Measurements from ENCODE around the gene BLOC1S3.

Gene BLOC1S3

DNA sequence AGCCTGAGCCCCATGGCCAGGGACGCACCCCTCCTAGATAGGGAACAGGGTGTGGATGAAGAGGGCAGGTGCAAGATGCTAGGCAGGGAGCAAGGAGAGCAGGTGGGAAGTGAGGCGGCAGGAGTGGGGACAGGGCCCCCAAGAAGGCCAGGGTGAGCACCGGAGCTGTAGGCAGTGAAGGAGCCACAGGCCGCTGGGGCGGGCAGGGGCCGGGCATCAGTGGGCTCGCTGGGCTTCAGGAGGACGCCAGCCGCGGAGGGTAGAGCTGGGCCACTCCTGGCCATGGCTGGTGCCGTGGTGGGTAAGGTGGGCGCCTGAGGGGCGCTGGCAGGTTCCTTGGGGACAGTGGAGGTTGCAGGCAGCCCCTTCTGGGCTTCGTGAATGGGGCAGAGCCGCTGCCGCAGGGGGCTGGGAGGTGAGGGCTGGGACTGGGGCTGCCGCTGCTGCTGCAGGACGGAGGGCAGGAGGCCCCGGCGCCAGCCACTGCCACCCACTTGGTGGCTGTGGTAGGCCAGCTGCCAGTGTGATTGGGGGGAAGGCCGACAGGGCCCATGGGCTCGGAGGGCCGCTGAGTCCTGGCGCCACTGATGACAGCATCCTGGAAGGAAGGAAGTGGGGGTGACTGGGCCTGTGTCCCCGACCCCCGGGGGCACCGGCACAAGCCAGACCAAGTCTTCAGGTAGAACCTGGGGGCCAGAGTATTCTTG, 19.9 kb upstream of the BLOC1S3 start:
- no peak for DNase-seq (ENCODE audit: low read depth)
- TF ChIP-seq, protein P1, sequence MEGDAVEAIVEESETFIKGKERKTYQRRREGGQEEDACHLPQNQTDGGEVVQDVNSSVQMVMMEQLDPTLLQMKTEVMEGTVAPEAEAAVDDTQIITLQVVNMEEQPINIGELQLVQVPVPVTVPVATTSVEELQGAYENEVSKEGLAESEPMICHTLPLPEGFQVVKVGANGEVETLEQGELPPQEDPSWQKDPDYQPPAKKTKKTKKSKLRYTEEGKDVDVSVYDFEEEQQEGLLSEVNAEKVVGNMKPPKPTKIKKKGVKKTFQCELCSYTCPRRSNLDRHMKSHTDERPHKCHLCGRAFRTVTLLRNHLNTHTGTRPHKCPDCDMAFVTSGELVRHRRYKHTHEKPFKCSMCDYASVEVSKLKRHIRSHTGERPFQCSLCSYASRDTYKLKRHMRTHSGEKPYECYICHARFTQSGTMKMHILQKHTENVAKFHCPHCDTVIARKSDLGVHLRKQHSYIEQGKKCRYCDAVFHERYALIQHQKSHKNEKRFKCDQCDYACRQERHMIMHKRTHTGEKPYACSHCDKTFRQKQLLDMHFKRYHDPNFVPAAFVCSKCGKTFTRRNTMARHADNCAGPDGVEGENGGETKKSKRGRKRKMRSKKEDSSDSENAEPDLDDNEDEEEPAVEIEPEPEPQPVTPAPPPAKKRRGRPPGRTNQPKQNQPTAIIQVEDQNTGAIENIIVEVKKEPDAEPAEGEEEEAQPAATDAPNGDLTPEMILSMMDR (IDR thresholded peaks at IDR 0.05; ENCODE audit: insufficient read depth, low read depth, low read length, missing control alignments) = no peak
- H3K4me3 ChIP-seq (ENCODE audit: low read length) = no peak overlapping the region

DNA sequence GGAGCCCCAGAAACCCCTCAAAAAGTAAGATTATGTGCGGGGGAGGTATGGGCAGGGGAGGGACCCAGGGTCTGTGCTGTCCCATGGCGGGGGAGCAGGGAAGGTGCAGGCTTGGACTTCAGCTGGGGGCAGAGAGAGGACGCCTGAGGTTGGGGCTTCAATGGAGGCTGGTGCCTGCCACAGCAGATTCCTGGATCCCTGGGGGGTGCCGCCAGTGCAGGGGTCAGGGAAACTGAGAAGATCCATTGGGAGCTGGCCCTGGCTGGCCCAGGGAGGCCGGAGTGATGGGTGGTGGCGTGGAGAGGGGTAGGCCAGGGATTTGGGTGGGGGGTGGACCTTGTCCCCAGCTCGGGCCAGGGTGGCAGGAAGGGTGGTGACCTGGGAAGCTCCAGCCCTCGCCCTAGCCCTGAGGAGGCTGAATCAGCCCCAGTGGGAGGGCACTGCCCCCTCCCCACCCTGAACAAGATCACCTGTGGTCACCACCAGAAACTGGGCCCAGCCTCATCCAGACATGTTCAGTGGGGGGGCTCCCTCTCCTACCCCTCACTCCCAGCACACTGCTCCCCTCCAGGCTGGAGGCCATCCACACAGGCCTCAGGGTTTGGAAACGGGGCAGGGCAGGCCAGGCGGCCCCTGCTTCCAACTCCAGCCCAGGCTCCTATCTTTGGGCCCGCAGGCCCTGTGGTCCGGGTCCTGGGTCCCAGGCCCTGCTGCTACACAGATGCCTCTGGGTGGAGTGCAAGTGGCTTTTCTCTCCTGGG, 19.2 kb upstream of the BLOC1S3 start:
- no peak overlapping the region for H3K4me3 ChIP-seq (ENCODE audit: low read length)
- TF ChIP-seq, protein P1 (IDR thresholded peaks at IDR 0.05; ENCODE audit: insufficient read depth, low read depth, low read length, missing control alignments) = no peak
- no peak for DNase-seq (ENCODE audit: low read depth)

DNA sequence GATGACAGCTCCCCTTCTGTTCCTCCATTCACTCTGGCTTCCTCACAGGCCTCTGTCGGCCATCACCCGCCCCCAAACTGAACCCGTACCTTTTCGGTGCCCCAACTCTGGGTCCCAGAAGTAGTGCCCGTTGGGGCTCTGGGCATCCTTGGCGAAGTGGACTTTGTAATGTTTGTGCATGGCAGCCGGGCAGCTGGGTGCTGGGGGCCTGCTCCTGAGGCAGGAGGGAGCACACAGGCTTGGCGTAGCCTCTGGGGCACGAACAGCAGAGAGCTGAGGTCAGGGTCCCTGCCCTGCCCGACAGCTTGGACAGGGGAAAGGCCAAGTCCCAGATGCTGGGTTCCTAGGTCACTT, 18.6 kb upstream of the BLOC1S3 start:
- DNase-seq (ENCODE audit: low read depth) = no peak
- no peak overlapping the region for H3K4me3 ChIP-seq (ENCODE audit: low read length)
- TF ChIP-seq, protein P1 (IDR thresholded peaks at IDR 0.05; ENCODE audit: insufficient read depth, low read depth, low read length, missing control alignments) = no peak

DNA sequence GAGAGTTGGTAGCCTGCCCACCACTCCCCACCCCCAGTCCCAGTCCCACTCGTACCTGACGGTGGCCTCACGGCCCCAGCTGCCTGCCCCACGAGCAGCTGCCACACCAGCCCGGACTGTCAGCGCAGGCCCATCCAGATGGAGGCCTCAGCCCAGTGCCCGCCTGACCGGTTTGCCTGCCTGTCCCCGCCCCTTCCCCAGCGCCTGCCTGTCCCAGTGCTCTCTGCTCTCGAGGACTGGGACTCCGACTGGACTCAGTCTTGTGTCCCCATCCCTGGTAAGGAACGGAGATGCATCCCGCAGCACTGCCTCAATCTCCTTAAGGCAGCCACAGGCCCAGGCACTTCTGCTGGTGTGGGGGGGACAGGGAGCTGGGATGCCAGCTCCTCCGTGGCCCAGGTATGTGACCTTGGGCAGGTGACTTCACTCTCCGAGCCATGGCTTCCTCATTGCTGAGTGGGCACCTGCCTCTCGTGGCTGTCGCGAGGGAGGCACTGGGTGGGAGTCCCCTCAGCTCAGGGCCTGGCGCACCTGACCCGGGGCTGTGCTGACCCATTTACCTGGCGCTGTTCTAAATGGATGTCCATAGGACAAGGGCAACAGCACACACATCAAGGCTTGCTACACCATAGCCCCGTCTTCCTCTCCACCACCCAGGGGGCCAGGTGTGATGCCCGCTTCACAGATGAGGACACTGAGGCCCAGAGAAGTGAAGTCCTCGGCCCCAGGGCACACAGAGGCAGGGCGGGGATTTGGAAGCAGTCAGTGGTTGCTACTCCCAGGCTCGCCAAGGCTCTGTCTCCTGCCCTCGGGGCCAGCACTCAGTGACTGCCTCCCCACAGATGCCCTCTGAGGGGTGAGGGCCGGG, 17.5 kb upstream of the BLOC1S3 start, which contains the start of gene NKPD1:
Gene NKPD1 (minus strand): TSS at position 113 of the 868 bp plus-strand sequence. CDS start 832 bp downstream, outside the sequence.
- peak; percentile 76 for DNase-seq (ENCODE audit: low read depth)
- TF ChIP-seq, protein P1 (IDR thresholded peaks at IDR 0.05; ENCODE audit: insufficient read depth, low read depth, low read length, missing control alignments) = no peak
- no peak within 1 kb of the TSS for H3K4me3 ChIP-seq (ENCODE audit: low read length)

DNA sequence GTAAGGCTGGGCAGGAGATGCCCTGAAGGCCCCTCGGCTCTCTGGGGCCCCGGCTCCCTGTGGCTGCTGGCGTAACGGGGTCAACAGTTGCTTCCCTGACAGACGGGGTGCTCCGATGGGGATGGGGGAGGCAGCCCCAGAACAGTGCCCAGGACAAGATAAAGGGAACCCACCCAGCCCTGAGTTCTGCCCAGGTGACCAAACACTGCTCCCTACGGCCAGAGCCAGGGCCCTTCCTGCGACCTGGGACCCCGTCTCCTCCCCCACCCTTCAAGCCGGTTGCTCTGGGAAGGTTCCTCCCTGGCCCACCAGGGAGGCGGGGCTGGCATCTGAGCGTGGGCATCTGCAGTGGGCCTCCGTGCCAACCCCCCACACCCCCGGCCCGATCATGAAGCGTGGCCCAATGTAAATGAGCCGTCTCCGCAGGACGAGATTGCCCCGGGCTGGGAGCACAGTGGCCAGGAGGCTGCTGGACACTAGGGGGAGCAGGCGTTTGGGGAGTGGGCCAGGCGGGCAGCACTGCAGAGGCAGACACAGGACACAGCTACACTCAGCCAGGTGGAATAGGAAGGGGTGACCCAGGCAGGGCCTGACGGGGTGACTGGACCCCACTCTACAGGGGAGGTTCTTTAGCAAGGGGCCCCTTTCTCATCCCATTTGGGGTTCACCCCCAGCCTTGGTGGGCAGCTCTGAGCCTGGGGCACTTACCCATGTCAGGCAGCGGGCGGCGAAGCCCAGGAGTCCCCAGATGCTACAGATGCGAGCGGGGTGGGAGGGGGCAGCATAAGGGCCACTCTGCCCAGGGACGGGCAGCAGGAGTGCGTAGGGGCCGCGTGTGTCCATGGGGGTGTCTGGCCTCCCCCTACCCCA, 16.6 kb upstream of the BLOC1S3 start:
- no peak for DNase-seq (ENCODE audit: low read depth)
- TF ChIP-seq, protein P1 (IDR thresholded peaks at IDR 0.05; ENCODE audit: insufficient read depth, low read depth, low read length, missing control alignments) = peak; percentile 31

DNA sequence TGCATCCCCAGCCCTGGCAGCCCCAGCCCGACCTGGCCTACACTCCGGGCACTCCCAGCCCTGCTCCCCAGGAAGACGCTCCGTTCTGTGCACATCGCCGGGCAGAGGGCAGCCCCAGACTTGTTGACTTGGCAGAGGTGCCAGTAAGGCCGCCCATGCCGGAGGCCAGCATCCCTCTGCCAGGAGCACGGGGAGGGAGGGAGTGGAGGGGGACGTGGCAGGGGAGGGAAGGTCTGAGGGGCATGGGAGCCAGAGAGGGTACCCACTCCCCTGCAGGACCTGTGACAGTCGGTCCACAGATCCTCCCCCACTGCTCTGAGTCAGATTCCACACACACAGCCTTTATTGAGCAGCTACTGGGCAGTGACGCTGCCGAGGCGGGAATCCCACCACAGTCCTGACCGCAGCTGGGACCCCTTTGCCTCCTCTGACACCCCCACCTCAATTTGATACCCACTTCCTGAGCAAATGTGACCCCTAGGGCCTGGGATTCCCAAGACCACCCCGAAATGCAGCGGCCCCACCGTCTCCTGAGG, 15.9 kb upstream of the BLOC1S3 start:
- TF ChIP-seq, protein P1 (IDR thresholded peaks at IDR 0.05; ENCODE audit: insufficient read depth, low read depth, low read length, missing control alignments) = no peak
- H3K4me3 ChIP-seq (ENCODE audit: low read length) = peak overlapping the region; percentile 19
- peak; percentile 83 for DNase-seq (ENCODE audit: low read depth)

More for the DNA sequence above, 16.6 kb upstream of the BLOC1S3 start:
- H3K4me3 ChIP-seq (ENCODE audit: low read length) = peak overlapping the region; percentile 19
